Spleen (tissue), 3 donors: ENCODE measurements around the gene CPAMD8.

ENCODE experiments used
- POLR2A ChIP-seq, 3 donors: fragments of 450-650 bp; IDR thresholded peaks; one replicate each; pipeline ENCODE4 v1.5.1; 2017; ENCODE audit warnings: antibody characterized with exemption in 3 of 3, mild to moderate bottlenecking in 1 of 3
- POLR2AphosphoS5 ChIP-seq, 3 donors: sonication (generic); formaldehyde crosslinking; IDR thresholded peaks; one replicate each; pipeline ENCODE4 v1.5.1; 2017; ENCODE audit warnings: antibody characterized with exemption in 3 of 3

- peak; percentile 56 to 80 (median 72) for TF ChIP-seq POLR2AphosphoS5 (IDR thresholded peaks at IDR 0.05)
- TF ChIP-seq POLR2A (IDR thresholded peaks at IDR 0.05): no peak
These were observed 129.4 kb downstream of the CPAMD8 start for GRCh38 chr19:16897029-16897855.
